Measurements from ENCODE around the gene RPL23. TPM values are rescaled to one million over a fixed set of nuclear protein-coding genes. Genes with fewer than 3 reads are reported as not detected.

The RPL23 gene
- total RNA-seq, 2 donors from 2014 or later = 1,006 to 2,029 TPM

DNA sequence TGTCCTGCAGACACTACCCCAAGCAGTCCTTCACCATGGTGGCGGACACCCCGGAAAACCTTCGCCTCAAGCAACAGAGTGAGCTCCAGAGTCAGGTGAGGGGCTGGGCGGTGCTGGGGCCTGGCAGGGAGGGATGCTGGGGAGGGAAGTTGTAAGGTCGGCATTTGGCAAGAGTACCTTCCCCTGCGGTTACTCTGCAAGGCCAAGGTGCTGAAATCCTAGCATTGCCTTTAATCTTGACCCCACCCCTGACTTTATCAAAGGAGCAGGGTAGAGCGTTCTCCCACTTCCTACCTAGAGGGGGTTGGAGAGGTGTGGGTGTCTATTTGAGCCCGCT lies 36.9 kb upstream of the RPL23 start:
- H3K4me1 ChIP-seq (replicated peaks) = no peaks in the 10 kb centered on the region
- H3K27me3 ChIP-seq (replicated peaks; ENCODE audit: insufficient read depth) = no peaks in the 10 kb centered on the region
- H3K36me3 ChIP-seq = no peaks in the 10 kb centered on the region
- intact Hi-C loops (cut with DNase I) = no loop called here
- H3K27ac ChIP-seq = no peak overlapping the region
- no peaks in the 10 kb centered on the region for H3K9me3 ChIP-seq
- no peak overlapping the region for H3K4me3 ChIP-seq
- TF ChIP-seq, protein P1, sequence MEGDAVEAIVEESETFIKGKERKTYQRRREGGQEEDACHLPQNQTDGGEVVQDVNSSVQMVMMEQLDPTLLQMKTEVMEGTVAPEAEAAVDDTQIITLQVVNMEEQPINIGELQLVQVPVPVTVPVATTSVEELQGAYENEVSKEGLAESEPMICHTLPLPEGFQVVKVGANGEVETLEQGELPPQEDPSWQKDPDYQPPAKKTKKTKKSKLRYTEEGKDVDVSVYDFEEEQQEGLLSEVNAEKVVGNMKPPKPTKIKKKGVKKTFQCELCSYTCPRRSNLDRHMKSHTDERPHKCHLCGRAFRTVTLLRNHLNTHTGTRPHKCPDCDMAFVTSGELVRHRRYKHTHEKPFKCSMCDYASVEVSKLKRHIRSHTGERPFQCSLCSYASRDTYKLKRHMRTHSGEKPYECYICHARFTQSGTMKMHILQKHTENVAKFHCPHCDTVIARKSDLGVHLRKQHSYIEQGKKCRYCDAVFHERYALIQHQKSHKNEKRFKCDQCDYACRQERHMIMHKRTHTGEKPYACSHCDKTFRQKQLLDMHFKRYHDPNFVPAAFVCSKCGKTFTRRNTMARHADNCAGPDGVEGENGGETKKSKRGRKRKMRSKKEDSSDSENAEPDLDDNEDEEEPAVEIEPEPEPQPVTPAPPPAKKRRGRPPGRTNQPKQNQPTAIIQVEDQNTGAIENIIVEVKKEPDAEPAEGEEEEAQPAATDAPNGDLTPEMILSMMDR (IDR thresholded peaks at IDR 0.05) = no peak
- no peak for TF ChIP-seq POLR2A (IDR thresholded peaks at IDR 0.05)
- TF ChIP-seq POLR2AphosphoS5 (IDR thresholded peaks at IDR 0.05) = no peak
- DNase-seq (ENCODE audit: low spot score) = no peak
- 85% methylated on average over 8 of the region's 8 CpGs for WGBS

DNA sequence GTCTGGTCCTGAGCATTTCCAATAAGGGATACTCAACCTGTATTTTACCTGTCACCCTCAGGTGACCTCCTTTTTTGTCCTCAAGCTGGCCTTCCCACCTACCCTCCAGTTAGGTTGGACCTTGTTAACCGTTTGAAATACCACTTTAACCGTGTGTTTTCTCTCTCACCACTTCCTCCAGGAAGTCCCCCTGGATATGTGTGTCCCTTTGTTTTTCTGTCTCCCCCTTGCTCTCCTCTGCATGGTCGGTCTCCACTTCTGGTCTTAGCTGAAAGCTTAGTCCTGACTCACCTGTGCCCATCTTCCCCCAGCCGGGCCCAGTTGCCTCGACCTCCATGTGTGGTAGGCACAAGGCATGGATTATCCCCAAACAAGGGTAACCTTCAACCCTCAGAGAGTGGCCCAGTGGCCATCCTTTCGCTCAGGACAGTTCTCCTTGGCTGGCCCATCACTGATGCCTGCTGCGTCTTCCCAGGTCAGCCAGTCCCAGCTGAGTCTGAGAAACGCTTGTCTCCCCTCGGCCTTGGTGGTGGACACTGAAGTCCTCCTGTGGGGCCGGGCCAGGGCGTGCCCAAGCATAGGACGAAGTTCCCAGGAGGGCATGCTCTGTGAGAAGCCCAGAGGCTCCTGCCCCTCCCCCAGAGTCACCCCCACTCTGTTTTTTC lies 36.4 kb upstream of the RPL23 start:
- WGBS = 87% methylated on average over 12 of the region's 12 CpGs
- no peaks in the 10 kb centered on the region for H3K9me3 ChIP-seq
- H3K27ac ChIP-seq = no peak overlapping the region
- no peaks in the 10 kb centered on the region for H3K36me3 ChIP-seq
- no peaks in the 10 kb centered on the region for H3K27me3 ChIP-seq (replicated peaks; ENCODE audit: insufficient read depth)
- TF ChIP-seq, protein P1 (IDR thresholded peaks at IDR 0.05) = no peak
- TF ChIP-seq POLR2AphosphoS5 (IDR thresholded peaks at IDR 0.05) = no peak
- TF ChIP-seq POLR2A (IDR thresholded peaks at IDR 0.05) = no peak
- intact Hi-C loops (cut with DNase I) = no loop called here
- no peak for DNase-seq (ENCODE audit: low spot score)
- no peaks in the 10 kb centered on the region for H3K4me1 ChIP-seq (replicated peaks)
- no peak overlapping the region for H3K4me3 ChIP-seq

DNA sequence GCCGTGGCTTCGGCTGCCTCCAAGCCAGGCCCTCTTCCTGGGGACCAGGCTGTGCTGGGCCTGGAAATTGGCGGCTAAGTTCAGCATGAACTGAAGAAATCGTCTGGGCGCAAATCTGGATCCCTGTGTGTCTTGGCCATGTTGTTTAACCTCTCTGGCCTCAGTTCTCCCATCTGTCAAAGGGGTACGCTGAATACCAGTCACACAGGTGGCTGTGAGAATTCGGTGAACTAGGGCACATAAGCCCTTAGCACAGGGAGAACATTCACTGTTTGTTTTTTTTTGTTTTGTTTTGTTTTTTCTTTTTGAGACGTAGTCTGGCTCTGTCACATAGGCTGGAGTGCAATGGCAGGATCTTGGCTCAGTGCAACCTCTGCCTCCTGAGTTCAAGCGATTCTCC lies 35.3 kb upstream of the RPL23 start:
- intact Hi-C loops (cut with DNase I) = no loop called here
- Histone ChIP-seq H3K4me1 (replicated peaks) (no peaks in the 10 kb centered on the region), H3K36me3 (no peaks in the 10 kb centered on the region), H3K27me3 (replicated peaks; ENCODE audit: insufficient read depth) (no peaks in the 10 kb centered on the region), H3K4me3 (no peak overlapping the region), H3K9me3 (no peaks in the 10 kb centered on the region), H3K27ac (no peak overlapping the region)
- no peak for DNase-seq (ENCODE audit: low spot score)
- WGBS = 87% methylated on average over 8 of the region's 9 CpGs
- TF ChIP-seq POLR2A (IDR thresholded peaks at IDR 0.05) = no peak
- TF ChIP-seq, protein P1 (IDR thresholded peaks at IDR 0.05) = no peak
- TF ChIP-seq POLR2AphosphoS5 (IDR thresholded peaks at IDR 0.05) = no peak

GRCh38 chr17:38886643-38887010 lies 33.1 kb upstream of the RPL23 start:
- no peak overlapping the region for H3K27ac ChIP-seq
- H3K4me1 ChIP-seq (replicated peaks) = no peaks in the 10 kb centered on the region
- intact Hi-C loops (cut with DNase I) = no loop called here
- WGBS = 64% methylated on average over 8 of the region's 8 CpGs
- no peaks in the 10 kb centered on the region for H3K9me3 ChIP-seq
- no peaks in the 10 kb centered on the region for H3K27me3 ChIP-seq (replicated peaks; ENCODE audit: insufficient read depth)
- TF ChIP-seq POLR2AphosphoS5 (IDR thresholded peaks at IDR 0.05) (no peak), POLR2A (IDR thresholded peaks at IDR 0.05) (no peak)
- TF ChIP-seq, protein P1 (IDR thresholded peaks at IDR 0.05) = no peak
- H3K4me3 ChIP-seq = no peak overlapping the region
- DNase-seq (ENCODE audit: low spot score) = no peak
- H3K36me3 ChIP-seq = no peaks in the 10 kb centered on the region
